ENCODE results near the gene RNF157.

GRCh38 chr17:76248013-76248782 lies 7.9 kb upstream of the RNF157 start:
- no peak for TF ChIP-seq EZH2 (IDR thresholded peaks at IDR 0.05)
- TF ChIP-seq POLR2AphosphoS5 (IDR thresholded peaks at IDR 0.05; ENCODE audit: borderline replicate concordance, low read depth, low read length): no peak
